SIG-M5 treated with dmso at 0.1 percent for 504 hours (cell line): ENCODE measurements around the gene XYLT1.

Experiments
- DNase-seq: peaks from one replicate; lab custom pipeline; 2025; ENCODE audit not compliant: unreplicated experiment; lab: John Stamatoyannopoulos, UW

The XYLT1 gene

DNA sequence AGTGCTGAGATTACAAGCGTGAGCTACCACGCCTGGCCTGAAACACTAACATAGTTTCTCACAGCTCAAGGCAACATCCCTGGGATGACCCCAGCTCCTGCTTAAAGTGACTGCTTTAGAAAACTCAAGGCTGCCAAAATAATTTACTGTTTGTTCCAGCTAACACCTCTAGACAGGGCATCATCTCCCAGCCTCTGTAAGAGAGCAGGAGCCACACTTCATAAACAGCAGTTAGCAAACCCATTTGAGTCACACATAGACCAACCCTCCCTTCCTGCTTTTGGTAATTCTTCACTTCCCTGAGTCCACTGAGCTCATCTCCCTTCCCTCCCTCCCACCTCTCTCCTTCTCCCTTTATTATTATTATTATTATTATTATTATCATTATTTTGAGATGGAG, 201.3 kb downstream of the XYLT1 start:
- no peak for DNase-seq

DNA sequence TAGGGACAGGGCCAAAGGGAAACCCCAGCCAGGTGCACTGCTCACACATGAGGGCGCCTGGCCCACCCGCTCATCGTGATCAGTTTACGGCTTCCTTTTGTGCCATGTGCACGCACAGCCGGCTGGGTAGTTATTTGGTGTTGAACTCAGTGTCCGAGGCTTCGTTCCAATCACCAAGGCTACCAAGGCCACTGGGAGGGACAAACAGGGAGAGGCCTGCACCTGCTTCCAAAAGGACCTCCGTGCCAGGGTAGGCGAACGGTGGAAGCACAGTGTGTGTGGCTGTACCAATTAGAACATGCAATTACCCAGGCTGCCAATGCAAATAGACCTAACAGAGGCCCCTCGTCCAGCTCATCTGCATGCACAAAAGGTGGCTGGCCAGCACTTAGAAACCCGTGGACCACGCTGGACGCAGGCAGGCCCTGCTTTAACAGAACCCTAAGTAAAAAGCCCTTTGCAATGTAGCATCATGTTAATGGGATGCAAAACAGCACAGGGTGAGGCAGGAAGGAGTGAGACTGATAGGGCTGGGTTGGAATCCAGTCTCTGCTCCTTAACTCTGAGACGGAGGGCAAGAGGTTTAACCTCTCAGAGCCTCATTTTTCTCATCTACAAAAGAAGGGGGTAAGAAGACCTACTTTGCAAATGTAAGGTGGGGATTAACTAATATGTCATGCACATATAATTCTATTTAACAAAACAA, 204.0 kb downstream of the XYLT1 start:
- DNase-seq: no peak

DNA sequence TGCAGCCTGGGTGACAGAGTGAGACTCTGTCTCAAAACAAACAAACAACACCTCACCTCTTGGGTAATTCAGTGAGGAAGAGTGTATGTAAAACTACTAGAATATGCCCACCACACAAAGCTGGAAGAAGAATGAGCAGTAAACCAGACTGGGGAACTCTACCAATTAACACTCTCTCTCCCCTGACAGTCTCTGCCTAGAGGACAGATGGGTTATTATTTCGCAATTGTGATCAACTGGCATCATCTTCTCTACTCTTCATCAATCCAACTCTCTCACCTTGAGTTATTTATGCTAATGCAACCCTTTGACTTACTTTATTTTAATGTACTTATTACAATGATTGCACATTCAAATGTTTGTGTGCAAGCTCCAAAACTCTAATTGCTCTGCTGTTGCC, 205.6 kb downstream of the XYLT1 start:
- DNase-seq: no peak

DNA sequence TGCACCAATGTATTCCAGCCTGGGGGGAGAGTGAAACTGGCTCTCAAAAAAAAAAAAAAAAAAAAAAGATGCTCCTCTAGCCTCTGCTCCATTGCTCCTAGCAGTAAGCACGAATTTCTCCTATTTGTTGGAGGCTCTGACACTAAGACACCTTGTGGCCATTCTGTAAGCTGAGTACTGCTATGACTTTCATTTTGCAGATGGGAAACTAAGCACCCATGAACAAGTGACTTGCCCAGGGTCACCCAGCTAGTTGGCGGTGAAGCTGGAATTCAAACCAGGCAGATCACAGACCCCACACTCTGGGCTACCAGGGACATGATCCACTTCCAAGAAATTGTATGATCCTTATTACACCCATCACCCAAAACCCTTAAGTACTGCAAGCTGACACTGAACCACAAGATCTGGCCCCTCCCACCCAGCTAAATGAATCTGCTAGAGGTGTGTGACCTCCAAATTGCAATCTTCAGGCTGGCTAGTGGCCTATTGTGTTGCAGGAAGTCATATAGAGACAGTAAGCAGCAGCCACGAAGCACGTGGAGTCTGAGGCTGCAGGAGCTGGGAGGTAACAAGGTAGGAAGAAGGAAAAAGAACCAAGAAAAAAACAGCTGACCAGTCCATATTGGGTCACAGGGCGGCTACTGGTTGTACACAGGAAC, 209.4 kb downstream of the XYLT1 start:
- DNase-seq: no peak

DNA sequence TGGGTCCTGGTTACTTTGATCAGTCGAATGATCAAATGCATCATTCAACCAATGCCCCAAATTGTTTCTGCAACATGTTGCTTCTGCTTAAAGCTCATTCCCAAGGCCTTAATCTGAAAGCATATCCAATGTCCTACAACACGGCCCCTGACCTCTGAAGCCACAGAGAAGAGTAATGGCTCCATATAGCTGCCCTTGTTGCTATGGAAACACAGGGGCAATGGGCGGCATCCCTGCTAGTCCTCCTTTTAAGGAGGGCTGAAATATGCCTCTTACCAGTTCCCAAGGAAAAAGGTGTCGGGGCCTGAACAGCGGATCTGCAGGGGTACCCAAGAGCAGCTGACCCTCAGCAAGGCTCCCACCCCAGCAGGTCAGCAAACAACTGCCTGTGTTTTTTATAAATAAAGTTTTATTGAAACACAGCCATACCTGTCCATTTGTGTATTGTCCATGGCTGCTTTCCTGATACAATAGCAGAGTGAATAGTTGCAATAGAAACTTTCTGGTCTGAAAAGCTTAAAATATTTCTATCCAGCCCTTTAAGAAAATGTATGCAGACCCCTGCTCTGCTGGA, 210.4 kb downstream of the XYLT1 start:
- DNase-seq: no peak

DNA sequence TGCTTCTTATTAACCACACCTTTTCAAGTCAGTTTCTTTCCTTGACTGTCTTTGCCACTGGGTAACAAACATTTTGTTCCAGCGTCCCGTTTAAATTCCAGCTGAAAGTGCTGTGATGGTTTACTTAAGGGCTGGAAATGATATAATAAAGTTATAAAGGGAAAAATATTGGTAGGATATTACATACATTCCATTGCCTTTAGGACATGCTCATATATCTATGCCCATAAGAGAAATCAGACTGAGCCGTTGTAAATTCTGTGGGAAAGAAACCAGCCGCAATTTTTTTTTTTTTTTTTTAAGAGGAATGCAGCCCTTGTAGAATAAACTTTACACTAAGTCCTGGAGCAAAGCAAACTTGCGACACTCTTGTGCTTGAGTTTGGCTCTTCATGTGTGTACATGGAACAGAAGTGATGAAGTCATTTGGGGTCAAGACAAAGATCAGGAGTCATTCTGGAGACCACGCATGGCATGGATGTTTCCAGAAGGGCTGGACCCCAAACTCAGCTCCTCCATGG, 210.9 kb downstream of the XYLT1 start:
- DNase-seq: no peak

DNA sequence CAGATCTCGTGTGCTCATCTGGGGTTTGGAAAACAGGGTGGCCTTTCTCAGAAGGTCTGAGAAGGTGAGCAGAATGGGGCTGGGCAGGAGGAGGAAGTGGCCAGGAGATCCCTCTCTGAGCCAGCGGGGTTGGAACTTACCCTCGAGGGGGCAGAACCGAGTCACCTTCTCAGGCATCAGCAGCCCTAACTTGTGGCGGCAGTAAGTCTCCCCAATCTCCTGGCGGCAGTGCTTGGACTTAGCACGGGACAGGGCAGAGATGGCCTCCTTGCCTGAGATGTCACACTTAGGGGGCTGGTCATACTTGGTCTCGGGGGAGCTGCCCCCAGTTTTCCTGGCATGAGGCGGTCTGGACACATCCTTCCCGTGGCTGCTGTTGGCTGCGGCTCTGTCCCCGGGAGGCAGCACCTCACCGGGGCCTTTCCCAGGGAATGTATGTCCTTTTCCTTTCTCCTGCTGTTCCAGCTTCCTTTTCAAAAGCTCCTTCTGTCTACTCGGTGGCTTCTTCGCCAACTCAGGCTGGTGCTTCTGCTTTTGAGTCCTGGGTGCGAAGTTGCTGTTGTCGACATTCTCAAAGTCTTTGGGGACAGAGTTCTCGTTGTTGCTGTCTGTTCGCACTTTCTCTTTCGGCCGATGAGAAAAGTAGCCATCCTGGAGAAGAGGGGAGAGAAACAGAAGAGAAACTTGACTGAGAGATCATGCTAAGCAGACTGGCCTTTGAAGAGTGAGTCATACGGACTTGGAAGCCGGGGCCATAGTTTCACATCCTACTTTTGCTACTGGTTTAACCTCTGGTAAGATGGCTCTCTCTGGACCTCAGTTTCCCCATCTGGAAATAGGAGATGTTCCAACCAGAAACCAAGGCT, 211.7 kb downstream of the XYLT1 start:
- peak; percentile 88 for DNase-seq

DNA sequence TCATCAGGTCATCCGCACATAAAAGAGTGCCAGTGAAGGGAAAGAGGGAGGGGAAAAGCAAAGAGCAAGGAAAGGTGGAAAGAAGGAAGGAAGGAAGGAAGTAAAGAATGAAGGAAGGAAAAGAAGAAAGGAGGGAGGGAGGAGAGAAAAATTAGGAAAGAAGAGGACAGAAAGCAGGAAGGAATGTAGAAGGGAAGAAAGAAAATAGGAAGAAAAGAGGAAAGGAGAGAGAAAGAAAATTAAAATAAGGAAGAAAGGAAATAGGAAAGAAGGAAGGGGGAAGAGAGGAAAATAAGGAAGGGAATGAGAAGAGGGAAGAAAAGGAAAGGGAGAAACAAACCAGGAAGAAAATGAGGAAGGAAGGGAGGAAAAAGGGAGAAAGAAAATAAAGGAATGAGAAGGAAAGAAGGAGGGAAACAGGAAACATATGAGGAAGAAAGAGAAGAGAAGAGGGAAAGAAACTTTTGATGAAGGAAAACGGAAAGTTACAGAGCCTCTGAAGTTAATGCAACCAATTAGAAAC, 212.6 kb downstream of the XYLT1 start:
- DNase-seq: no peak

DNA sequence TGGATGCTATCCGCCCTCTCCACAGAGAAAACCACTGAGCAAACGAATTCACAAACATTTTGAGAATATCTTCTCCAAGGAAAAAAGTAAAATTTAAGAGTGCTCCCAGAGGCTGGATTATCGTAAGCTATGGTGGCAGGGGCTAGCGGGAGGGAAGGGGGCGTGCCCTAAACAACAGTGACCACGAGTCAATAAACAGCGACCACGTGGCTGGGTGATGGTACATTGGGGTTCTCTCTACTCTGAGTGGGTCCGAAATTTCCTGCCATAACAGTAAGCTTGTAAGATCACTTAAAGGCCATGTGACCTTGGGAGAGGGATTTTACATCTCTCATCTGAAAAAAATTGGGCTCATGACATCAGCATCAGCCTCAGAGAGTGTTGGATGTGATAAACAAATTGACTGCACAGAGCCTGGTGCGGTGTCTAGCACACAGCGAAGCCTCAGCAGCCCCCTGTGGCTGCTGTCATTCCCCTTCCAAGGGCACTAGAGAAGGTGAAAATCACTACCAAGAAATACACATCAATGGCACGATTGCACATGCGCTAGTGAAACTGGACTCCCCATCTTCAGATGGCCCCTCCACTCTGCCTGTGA, 213.2 kb downstream of the XYLT1 start:
- no peak for DNase-seq

DNA sequence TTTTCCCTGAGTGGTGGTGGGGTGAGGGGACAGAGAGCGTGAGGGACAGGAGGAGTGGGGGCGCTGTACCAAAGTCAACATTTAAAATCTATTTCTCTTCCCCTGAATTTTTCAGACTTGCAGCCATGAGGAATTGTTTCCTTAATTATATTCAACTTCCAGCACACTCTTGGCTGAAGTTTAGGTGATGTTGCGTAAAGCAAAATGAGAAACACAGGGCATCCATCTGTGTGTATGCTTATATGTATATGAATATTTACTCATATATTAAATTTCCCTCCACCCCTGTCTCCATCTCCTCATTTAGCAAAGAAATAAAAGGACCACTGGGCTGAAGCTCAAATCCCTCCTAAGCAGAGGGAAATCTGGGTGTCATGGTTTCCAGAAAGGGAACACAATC, 218.1 kb downstream of the XYLT1 start:
- DNase-seq: no peak

DNA sequence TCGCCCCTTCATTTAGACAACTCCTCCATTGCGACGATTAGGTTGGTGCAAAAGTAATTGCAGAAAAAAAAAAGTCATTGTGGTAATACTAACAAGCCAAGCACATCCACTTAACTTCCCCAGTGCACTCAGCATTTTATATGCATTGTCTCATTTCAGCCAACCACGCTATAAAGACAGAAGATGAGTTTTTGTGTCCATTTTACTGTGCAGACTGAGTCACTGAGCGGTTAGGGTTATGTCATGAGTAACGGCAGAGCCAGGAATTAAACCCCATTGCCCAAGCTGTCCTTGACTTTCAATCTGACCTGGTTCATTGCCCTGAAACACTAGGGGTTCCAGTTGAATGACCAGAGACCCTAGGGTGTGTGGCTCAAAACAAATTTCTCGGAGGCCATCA, 218.7 kb downstream of the XYLT1 start:
- DNase-seq: peak; percentile 28

DNA sequence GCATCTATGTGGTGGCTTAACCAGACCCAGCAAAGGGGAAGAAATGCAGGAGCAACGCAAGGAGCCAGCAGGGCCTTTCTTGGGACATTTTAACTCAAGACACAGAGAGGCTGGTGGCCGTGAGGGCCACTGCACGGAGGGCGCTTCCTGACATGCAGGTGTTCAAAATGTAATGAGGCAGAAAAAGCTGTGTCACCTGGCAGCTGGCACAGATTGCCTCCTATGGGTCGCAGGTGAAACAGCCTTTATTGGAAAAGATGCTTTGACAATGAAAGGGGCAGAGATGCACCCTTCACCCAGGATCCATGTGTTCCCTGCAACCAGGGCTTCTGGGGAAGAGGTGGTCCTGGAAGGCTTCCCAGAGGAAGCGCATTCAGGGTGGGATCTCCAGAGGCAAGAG, 219.3 kb downstream of the XYLT1 start:
- no peak for DNase-seq

DNA sequence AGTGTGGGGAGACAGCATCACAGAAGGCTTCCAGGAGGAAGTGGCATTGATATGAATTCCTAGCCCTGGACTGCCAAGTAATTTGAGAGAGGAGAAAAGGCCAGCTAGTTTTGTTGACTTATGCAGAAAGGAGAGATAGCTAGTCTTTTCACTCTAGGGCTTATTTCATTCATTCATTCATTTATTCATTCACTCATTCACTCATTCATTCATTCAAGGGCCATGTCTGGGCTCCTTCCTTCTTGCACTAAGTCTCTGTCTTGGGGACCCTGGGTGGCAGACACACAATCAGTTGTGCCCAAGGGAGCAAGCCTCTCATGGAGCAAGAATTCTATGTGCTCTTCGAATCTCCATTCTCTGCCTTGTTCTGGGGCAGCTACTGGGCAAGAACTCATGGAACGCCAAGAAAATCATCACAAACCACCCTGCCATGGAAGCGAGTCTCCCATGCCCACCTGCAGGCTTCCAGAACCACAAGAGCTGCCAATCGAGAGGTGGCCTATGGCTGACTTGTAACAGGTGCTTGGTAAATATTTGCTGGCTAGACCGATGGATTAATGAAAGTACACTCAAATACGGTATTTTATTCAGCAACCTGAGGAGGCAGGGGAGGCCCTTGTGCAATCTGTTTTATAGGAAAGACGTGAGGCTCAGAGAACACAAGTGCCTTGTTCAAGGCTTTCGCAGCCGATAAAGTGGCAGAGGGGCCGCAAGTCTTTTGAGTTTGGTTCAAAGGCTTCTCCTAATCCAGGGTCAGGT, 223.6 kb downstream of the XYLT1 start:
- no peak for DNase-seq

DNA sequence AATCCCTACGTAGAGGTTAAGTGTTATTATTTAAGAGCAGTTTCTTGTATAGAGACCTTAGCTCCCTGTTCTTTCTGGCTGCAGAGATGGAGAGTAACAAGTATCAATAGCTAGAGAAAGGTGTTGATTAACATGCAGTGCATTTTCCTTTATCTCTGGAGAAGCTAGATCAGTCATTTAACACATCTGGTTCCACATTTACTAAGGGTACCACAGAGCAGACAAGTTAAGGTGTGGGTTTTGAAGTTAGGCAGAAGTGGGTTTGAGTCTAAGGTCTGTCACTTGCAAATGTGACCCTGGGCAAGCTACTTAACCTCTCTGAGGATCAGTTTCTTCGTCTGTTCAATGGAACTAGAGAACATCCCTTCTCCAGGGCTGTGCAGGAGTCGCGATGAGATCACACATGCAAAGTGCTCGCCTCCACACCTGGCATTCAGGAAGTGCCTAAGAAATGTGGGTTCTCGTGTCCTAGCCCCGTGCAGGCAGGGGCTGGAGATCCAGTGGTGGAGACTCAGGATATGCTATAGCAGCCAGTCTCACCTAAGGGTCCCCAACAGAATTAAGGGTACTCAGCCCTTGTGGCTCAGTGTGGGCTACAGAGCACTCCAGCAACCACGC, 224.4 kb downstream of the XYLT1 start:
- no peak for DNase-seq

DNA sequence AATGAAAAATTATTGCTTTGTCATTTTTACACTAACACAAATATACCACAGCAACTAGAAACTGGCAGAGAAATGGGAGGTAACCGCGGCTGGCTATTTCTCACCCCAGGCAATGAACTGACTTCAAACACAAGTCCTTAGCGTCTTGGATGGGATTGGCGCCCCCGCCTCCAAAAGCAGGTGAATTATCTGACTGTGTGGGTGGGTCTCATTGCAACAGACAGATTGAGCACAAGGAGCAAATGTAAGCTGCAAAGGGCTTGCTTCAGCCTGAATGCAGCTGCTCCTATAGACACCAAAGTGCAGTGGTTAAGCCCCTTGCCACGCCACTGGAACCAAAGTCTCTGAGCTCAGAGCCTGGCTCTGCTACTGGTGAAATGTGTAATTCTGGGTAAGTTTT, 225.0 kb downstream of the XYLT1 start:
- DNase-seq: no peak

DNA sequence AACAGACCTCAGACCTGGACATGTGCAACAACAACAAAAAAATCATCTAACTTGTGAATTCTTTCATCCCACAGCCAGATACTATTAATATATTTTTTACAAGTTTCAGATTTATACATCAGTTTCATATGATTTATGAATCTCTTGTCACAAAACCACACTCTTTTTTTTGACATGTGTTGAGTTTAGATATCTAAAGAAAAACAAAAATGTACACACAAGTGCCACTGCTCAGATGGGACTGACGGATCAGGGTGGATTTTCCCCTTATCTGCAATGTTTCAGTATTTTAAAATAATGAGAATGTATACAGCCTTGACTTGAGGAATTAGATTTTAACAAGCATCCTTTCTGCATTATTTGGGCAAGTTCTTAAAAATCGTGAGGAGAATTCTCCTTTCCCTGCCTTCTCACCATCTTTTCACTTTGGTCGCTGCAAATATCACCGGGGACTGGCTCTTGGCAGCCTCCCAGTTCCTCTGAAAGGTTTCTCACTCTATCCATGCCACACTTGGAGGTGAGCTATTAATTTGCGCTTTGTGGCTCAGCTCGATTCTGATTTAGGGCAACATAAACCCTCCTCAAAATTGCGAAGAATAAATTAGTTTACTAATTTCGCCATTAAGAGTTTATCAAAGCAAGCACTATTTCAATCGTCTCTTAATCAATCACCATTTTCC, 225.7 kb downstream of the XYLT1 start:
- DNase-seq: no peak

DNA sequence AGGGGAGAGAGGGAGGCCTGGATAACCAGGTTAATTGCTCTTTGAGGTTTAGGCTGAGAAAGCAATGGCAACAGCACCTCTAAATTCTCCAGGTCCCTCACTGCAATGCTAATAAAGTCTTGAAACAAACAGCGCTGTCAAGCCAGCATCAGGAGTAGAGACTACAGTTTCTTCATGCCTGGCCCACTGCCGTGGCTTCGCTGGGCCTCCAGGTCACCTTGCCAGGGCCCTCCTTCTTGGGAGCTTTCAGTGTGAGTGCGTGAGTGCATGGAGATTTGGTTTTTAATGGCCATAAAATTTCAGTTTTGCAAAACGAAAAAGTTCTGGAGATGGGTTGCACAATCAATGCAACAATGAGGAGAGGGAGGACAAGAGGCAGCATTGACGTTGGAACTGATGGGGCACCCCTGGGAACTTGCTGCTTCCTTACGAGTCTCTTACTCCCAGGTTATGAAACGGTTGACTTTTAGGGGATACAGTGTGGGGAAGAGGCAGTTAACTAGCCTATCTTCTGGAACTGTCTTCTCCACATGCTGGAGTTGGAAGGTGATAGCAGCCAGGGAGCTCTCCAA, 229.4 kb downstream of the XYLT1 start:
- DNase-seq: no peak

DNA sequence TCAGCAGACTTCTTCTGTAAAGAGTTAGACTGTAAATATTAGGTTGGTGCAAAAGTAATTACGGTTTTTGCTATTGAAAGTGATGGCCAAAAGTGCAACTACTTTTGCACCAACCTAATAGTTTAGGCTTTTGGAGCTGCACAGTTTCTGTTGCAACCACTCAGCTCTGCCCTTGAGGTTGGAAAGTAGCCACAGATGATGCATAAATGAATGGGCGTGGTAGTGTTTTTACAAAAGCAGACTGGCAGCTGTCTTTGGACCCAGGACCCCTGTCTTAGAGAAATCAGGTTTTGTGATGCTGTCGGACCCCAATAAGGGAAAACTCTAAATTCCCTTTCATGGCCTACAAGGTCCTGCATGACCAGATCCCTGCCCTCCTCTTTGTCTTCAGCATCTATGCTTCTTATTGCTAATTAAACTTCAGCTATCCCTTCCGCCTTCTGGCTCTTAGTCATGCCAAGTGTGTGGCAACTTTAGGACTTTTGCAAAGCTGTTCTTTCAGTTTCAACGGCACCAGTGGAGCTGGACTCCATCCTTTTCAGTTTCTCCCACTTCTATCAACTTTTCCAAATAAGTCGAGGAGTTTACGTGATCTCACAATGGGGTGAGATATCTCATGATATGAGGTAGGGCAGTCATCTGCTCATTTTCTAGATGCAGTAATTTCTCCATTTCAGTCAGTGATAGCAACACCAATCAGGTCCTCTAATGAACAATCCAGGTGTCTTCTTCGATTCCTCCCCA, 232.3 kb downstream of the XYLT1 start:
- no peak for DNase-seq
